Measurements from ENCODE around the gene PCNT. TPM values are rescaled to one million over a fixed set of nuclear protein-coding genes. Genes with fewer than 3 reads are reported as not detected.

The PCNT gene
- total and polyA plus RNA-seq, 10 of the 15 experiments (the other 5 are each of a cell fraction or from before 2014, with no cell fraction given): 2.9 to 39.6 (median 20.5) TPM

- H3K4me3 ChIP-seq: no peak overlapping the region
- in situ Hi-C loops (cut with MboI) (no loop called here), intact Hi-C loops (cut with micrococcal nuclease; ENCODE audit: unreplicated experiment) (no loop called here)
- BruUV-seq (replicated peaks): no TSS peak
- H3K36me3 ChIP-seq (ENCODE audit: control insufficient read depth in 2 of 2, insufficient read depth in 2 of 2, low read length in 1 of 2): peaks cover 23 to 40% of the 10 kb centered on the region in 2 experiments
- H3K9ac ChIP-seq (ENCODE audit: control insufficient read depth, insufficient read depth, low read length): no peak overlapping the region
- H3K27ac ChIP-seq (ENCODE audit: control insufficient read depth, insufficient read depth): no peak overlapping the region
- H2AFZ ChIP-seq (ENCODE audit: control insufficient read depth, low read depth, low read length): no peak overlapping the region
- ChIA-PET CTCF (no interaction called here), RAD21 (ENCODE audit: unreplicated experiment) (no interaction called here), SMC1A (ENCODE audit: uncharacterized antibody, unreplicated experiment) (no interaction called here), POLR2A (interaction anchor here (0.6 to 1.0 kb wide), 2 partner anchors 40 to 1199 kb away, joined by 4 to 5 read pairs; no protein-coding TSS in a partner anchor)
- H3K27me3 ChIP-seq (replicated peaks in 1 of 2; ENCODE audit: control insufficient read depth in 2 of 2, insufficient read depth in 2 of 2, low read length in 1 of 2): no peaks in the 10 kb centered on the region
- DNase-seq (ENCODE audit: low read depth, low spot score) (no peak), ATAC-seq (no peak), FAIRE-seq (no peak)
- WGBS (ENCODE audit: insufficient coverage, insufficient replicate concordance, low lambda C conversion rate, missing lambda C conversion rate): 69% methylated on average over 10 of the region's 10 CpGs
- no peaks in the 10 kb centered on the region for H3K9me3 ChIP-seq (replicated peaks; ENCODE audit: control insufficient read depth, insufficient read depth, low read length)
- no peaks in the 10 kb centered on the region; the same call in 1 of the 2 replicates for H3K79me2 ChIP-seq (ENCODE audit: control insufficient read depth, insufficient read depth, low read length)
- no peak overlapping the region for H3K4me2 ChIP-seq (ENCODE audit: control insufficient read depth, insufficient read depth)
- no peak for TF ChIP-seq ZNF24 (IDR thresholded peaks at IDR 0.05)
- no peak for TF ChIP-seq IKZF1 (conservative IDR thresholded peaks at IDR 0.05)
- TF ChIP-seq, protein P1, sequence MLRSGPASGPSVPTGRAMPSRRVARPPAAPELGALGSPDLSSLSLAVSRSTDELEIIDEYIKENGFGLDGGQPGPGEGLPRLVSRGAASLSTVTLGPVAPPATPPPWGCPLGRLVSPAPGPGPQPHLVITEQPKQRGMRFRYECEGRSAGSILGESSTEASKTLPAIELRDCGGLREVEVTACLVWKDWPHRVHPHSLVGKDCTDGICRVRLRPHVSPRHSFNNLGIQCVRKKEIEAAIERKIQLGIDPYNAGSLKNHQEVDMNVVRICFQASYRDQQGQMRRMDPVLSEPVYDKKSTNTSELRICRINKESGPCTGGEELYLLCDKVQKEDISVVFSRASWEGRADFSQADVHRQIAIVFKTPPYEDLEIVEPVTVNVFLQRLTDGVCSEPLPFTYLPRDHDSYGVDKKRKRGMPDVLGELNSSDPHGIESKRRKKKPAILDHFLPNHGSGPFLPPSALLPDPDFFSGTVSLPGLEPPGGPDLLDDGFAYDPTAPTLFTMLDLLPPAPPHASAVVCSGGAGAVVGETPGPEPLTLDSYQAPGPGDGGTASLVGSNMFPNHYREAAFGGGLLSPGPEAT (IDR thresholded peaks at IDR 0.05; ENCODE audit: low read depth): no peak
- no peak for TF ChIP-seq MYC (IDR thresholded peaks at IDR 0.05; ENCODE audit: insufficient read depth, insufficient read length, insufficient replicate concordance, low read length, severe bottlenecking)
- TF ChIP-seq ZBED1 (IDR thresholded peaks at IDR 0.05; ENCODE audit: borderline replicate concordance): no peak
- no peak for TF ChIP-seq SKIL (IDR thresholded peaks at IDR 0.05; ENCODE audit: low read depth, poor library complexity, severe bottlenecking)
- no peaks in the 10 kb centered on the region for H3K4me1 ChIP-seq (ENCODE audit: control insufficient read depth, insufficient read depth, low read length)
- no peaks in the 10 kb centered on the region for H4K20me1 ChIP-seq (ENCODE audit: control insufficient read depth, insufficient read depth)
Measured at GRCh38 chr21:46347203-46347550, 23.2 kb downstream of the PCNT start.
